Natural killer cell (primary cell): ENCODE data around the gene CSF1. TPM values are rescaled to one million over a fixed set of nuclear protein-coding genes. Genes with fewer than 3 reads are reported as not detected.

Source experiments
- ATAC-seq, 3 donors: fragments of 150-1000 bp in 2 of 3; fragments of 200-7000 bp in 1 of 3; cut with Tn5 transposase; 1 replicate in 1 of 3; 2 replicates in 2 of 3; pipeline ENCODE4 v1.10.0; 2021; ENCODE audit warnings: mild to moderate bottlenecking in 2 of 3, moderate library complexity in 2 of 3
- DNase-seq, 2 donors: peaks; one replicate each; pipeline versions ENCODE4 v3.0.0 to v3.0.0-alpha.2; 2013 to 2021; ENCODE audit warnings: mixed read lengths in 1 of 2
- H3K27ac ChIP-seq: one replicate; pipeline ENCODE4 v1.5.1; 2013; ENCODE audit warnings: mild to moderate bottlenecking, low read length
- H3K27me3 ChIP-seq: one replicate; pipeline ENCODE4 v1.6.1; 2013; ENCODE audit warnings: low read length; ENCODE audit not compliant: control insufficient read depth, insufficient read depth
- H3K36me3 ChIP-seq: one replicate; pipeline ENCODE4 v1.6.1; 2013; ENCODE audit warnings: low read length; ENCODE audit not compliant: control insufficient read depth, insufficient read depth
- H3K4me1 ChIP-seq: one replicate; pipeline ENCODE4 v1.6.1; 2013; ENCODE audit warnings: low read length; ENCODE audit not compliant: control insufficient read depth, insufficient read depth
- H3K4me3 ChIP-seq: one replicate; pipeline ENCODE4 v1.5.1; 2013; ENCODE audit warnings: low read length
- H3K9me3 ChIP-seq: one replicate; pipeline ENCODE4 v1.6.1; 2013; ENCODE audit warnings: low read length; ENCODE audit not compliant: control insufficient read depth, insufficient read depth
- H3K27ac Mint-ChIP-seq, 2 donors: one replicate each; pipeline ENCODE4 v1.8.0; 2022; ENCODE audit warnings: mild to moderate bottlenecking in 2 of 2, mixed read lengths in 2 of 2, moderate library complexity in 1 of 2
- H3K27me3 Mint-ChIP-seq, 2 donors: one replicate each; pipeline ENCODE4 v1.8.0; 2022; ENCODE audit warnings: low read depth in 2 of 2, mixed read lengths in 2 of 2
- H3K36me3 Mint-ChIP-seq: one replicate; pipeline ENCODE4 v1.8.0; 2022; ENCODE audit warnings: mixed read lengths
- H3K4me1 Mint-ChIP-seq, 2 donors: one replicate each; pipeline ENCODE4 v1.8.0; 2022; ENCODE audit warnings: mixed read lengths in 2 of 2
- H3K4me3 Mint-ChIP-seq: one replicate; pipeline ENCODE4 v1.8.0; 2022; ENCODE audit warnings: mild to moderate bottlenecking, moderate library complexity, mixed read lengths
- H3K9me3 Mint-ChIP-seq, 2 donors: one replicate each; pipeline ENCODE4 v1.8.0; 2022; ENCODE audit warnings: mixed read lengths in 2 of 2
- WGBS: methylation state at CpG from one replicate; pipeline ENCODE4 v1.1.7; 2013; ENCODE audit warnings: missing lambda C conversion rate; ENCODE audit not compliant: insufficient coverage; 5-methylcytosine and 5-hydroxymethylcytosine counted together
- intact Hi-C: fragments of 100-400 bp; cut with micrococcal nuclease; formaldehyde crosslinking; loops from one replicate; pipeline ENCODE4 v1.14.2; 2022
- total RNA-seq, 4 donors: library from RNA; stranded (reverse); fragments of 120-200 nt in 1 of 4; gene quantifications; one replicate each; pipeline versions ENCODE4 v1.2.3 to v1.2.4, GENCODE V29; 2013 to 2022
- TF ChIP-seq, protein P1 (sequence below): fragments of 200-600 bp; IDR thresholded peaks from one replicate; pipeline ENCODE4 v1.8.0; 2022; ENCODE audit warnings: antibody characterized with exemption

CSF1 gene
- total RNA-seq, 3 donors from 2014 or later (not counting 1 experiment from before 2014, with no cell fraction given): 2.1 to 57.9 (median 3.7) TPM

DNA sequence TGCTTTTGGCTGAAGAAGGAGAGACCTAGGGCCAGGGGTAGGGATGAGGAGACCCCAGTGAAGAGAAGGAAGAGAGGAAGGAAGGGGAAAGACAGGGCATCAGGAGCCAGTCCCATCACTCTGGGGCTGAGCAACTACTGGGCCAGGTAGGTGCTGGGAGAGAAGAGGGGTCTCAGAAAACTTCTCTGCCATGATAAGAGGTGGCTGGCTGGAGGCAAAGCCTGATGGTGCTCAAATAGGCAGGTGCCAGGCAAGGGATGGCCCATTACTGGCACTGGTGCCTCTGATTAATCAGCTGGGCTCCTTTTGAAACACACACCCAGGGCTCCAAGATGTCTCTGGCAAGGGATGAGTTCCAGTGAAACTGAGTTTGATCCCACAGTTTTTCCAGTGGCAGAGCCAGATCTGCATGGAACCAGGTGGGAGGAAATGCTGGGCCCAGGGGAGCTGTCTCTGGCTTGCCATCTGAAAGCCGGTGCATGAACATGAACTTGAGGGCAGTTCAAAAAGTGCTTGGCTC lies 2.8 kb downstream of the CSF1 start:
- intact Hi-C loops: loop anchor here (5.0 kb wide), 1 partner anchor 111 kb away; no protein-coding TSS in a partner anchor
- Histone ChIP-seq H3K4me3 (no peak overlapping the region), H3K9me3 (no peaks in the 10 kb centered on the region), H3K27ac (no peak overlapping the region), H3K4me1 (peaks cover 16% of the 10 kb centered on the region), H3K36me3 (no peaks in the 10 kb centered on the region), H3K27me3 (peaks cover 13% of the 10 kb centered on the region)
- TF ChIP-seq, protein P1, sequence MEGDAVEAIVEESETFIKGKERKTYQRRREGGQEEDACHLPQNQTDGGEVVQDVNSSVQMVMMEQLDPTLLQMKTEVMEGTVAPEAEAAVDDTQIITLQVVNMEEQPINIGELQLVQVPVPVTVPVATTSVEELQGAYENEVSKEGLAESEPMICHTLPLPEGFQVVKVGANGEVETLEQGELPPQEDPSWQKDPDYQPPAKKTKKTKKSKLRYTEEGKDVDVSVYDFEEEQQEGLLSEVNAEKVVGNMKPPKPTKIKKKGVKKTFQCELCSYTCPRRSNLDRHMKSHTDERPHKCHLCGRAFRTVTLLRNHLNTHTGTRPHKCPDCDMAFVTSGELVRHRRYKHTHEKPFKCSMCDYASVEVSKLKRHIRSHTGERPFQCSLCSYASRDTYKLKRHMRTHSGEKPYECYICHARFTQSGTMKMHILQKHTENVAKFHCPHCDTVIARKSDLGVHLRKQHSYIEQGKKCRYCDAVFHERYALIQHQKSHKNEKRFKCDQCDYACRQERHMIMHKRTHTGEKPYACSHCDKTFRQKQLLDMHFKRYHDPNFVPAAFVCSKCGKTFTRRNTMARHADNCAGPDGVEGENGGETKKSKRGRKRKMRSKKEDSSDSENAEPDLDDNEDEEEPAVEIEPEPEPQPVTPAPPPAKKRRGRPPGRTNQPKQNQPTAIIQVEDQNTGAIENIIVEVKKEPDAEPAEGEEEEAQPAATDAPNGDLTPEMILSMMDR: no peak
- WGBS: 81% methylated on average over 1 of the region's 1 CpG
- peaks cover 42 to 47% of the 10 kb centered on the region in 2 donors for H3K27me3 Mint-ChIP-seq
- peaks cover 16 to 19% of the 10 kb centered on the region in 2 donors for H3K4me1 Mint-ChIP-seq
- DNase-seq (no peak), ATAC-seq (no peak)
- H3K9me3 Mint-ChIP-seq: no peaks in the 10 kb centered on the region
- no peak overlapping the region for H3K4me3 Mint-ChIP-seq
- H3K36me3 Mint-ChIP-seq: no peaks in the 10 kb centered on the region
- H3K27ac Mint-ChIP-seq: no peak overlapping the region

DNA sequence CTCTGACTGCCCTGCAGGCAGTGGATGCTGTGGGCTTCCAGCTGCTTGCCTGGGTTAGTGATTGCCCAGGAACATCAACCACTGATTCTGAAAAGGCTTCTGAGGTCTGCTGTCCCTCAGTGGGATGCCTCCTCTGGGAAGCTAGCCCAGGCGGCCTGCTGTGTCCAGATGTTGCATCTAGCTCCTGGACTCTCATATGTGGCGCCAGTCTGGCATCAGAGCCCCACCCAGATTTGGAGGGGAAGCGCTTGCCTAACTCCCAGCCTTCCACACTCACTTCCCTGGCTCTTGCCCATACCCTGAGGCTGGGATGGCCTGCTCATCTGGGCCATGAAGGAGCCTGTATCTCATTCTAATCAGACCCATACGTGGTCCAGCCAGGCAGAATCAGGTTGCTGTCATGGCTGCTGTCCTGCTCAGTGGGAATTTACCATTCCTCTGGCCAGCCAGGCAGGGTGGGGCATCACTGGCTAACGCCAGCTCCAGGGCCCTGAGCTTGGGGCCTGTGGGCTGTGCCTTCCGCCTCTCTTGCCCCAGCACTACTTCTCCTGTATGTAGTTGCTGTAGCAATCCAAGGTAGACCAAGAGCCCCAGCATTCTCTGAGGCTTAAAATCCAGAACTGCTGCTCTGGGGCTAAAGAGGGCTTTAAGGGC lies 4.1 kb downstream of the CSF1 start:
- ATAC-seq (no peak), DNase-seq (no peak)
- WGBS: 93% methylated on average over 6 of the region's 6 CpGs
- peaks cover 13% of the 10 kb centered on the region for H3K27me3 ChIP-seq
- no peak overlapping the region for H3K27ac ChIP-seq
- H3K27me3 Mint-ChIP-seq: peaks cover 42 to 44% of the 10 kb centered on the region in 2 donors
- no peak overlapping the region for H3K4me3 ChIP-seq
- no peaks in the 10 kb centered on the region for H3K36me3 Mint-ChIP-seq
- no peaks in the 10 kb centered on the region for H3K36me3 ChIP-seq
- intact Hi-C loops: loop anchor here (5.0 kb wide), 1 partner anchor 112 kb away; no protein-coding TSS in a partner anchor
- H3K9me3 Mint-ChIP-seq: no peaks in the 10 kb centered on the region
- no peak overlapping the region for H3K27ac Mint-ChIP-seq
- H3K9me3 ChIP-seq: no peaks in the 10 kb centered on the region
- H3K4me1 Mint-ChIP-seq: peaks cover 16 to 19% of the 10 kb centered on the region in 2 donors
- TF ChIP-seq, protein P1: no peak
- H3K4me3 Mint-ChIP-seq: no peak overlapping the region
- H3K4me1 ChIP-seq: peaks cover 16% of the 10 kb centered on the region

DNA sequence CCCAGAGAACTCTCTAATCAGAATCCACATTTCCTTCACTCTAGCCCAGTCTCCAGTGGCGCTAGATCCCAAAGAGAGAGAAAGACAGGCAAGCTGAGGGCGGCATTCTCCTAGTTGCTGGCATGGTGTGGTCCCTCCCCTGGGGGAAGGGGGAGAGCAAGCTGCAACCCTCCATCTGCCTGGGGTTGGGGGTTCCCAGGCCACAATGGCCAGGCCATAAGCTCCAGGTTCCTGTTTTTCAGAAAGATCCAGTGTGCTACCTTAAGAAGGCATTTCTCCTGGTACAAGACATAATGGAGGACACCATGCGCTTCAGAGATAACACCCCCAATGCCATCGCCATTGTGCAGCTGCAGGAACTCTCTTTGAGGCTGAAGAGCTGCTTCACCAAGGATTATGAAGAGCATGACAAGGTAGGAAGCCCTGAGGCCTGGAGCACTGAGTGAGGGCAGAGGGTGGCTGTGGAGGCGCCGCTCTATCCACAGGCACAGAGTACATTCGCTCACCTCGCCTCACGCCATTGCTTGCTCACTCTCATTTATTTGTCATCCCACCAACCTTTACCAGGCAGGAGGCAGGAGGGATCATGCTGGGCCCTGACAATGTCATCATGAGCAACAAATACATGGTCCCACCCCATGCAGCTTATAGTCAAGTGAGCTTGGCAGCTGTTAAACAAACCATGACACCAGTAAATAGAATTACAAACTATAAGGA lies 6.6 kb downstream of the CSF1 start:
- no peaks in the 10 kb centered on the region for H3K4me1 ChIP-seq
- TF ChIP-seq, protein P1: no peak
- Mint-ChIP-seq H3K27me3 (peaks cover 28 to 32% of the 10 kb centered on the region in 2 donors), H3K4me1 (no peaks in the 10 kb centered on the region), H3K36me3 (no peaks in the 10 kb centered on the region), H3K27ac (no peak overlapping the region), H3K4me3 (no peak overlapping the region), H3K9me3 (no peaks in the 10 kb centered on the region)
- ATAC-seq (no peak), DNase-seq (no peak)
- no peak overlapping the region for H3K4me3 ChIP-seq
- no peaks in the 10 kb centered on the region for H3K36me3 ChIP-seq
- H3K27me3 ChIP-seq: no peaks in the 10 kb centered on the region
- WGBS: 90% methylated on average over 9 of the region's 9 CpGs
- H3K27ac ChIP-seq: no peak overlapping the region
- intact Hi-C loops: no loop called here
- H3K9me3 ChIP-seq: no peaks in the 10 kb centered on the region
